Chondrocyte (in vitro differentiated cells): ENCODE measurements around the gene SMIM33. TPM values are rescaled to one million over a fixed set of nuclear protein-coding genes. Genes with fewer than 3 reads are reported as not detected.

Experiments used
- DNase-seq: peaks from one replicate; pipeline ENCODE4 v3.0.0; 2021; ENCODE audit warnings: mixed read lengths, low spot score
- H3K27ac Mint-ChIP-seq: one replicate; pipeline ENCODE4 v1.8.0; 2021; ENCODE audit warnings: mild to moderate bottlenecking, moderate library complexity, mixed read lengths; ENCODE audit not compliant: unreplicated experiment
- H3K27me3 Mint-ChIP-seq: 2 replicates; pipeline ENCODE4 v1.8.0; 2021; ENCODE audit warnings: low read depth, mixed read lengths
- H3K36me3 Mint-ChIP-seq: 2 replicates; pipeline ENCODE4 v1.8.0; 2021; ENCODE audit warnings: low read depth, mixed read lengths
- H3K4me1 Mint-ChIP-seq: 2 replicates; pipeline ENCODE4 v1.8.0; 2021; ENCODE audit warnings: low read depth, mild to moderate bottlenecking, mixed read lengths
- H3K4me3 Mint-ChIP-seq: one replicate; pipeline ENCODE4 v1.8.0; 2021; ENCODE audit warnings: mild to moderate bottlenecking, moderate library complexity, mixed read lengths; ENCODE audit not compliant: unreplicated experiment
- H3K9me3 Mint-ChIP-seq: 2 replicates; pipeline ENCODE4 v1.8.0; 2021; ENCODE audit warnings: low read depth, mixed read lengths
- CTCF ChIP-seq: fragments of 200-600 bp; sonication (generic); IDR thresholded peaks from 2 replicates; pipeline ENCODE4 v1.5.0; 2021; ENCODE audit warnings: antibody characterized with exemption, mild to moderate bottlenecking, moderate library complexity
- total RNA-seq: library from RNA; stranded (reverse); gene quantifications from 3 replicates; pipeline ENCODE4 v1.2.1, GENCODE V29; 2021

SMIM33 gene
- total RNA-seq, 1 donor from 2014 or later: not detected

- H3K9me3 Mint-ChIP-seq: no peaks in the 10 kb centered on the region
- H3K36me3 Mint-ChIP-seq: no peaks in the 10 kb centered on the region
- no peak overlapping the region for H3K4me3 Mint-ChIP-seq
- peak; percentile 35 for DNase-seq
- TF ChIP-seq CTCF: no peak
- H3K27ac Mint-ChIP-seq: no peak overlapping the region
- H3K4me1 Mint-ChIP-seq: peaks cover 6% of the 10 kb centered on the region
- H3K27me3 Mint-ChIP-seq: no peaks in the 10 kb centered on the region
Observed at GRCh38 chr5:139451878-139452660, 18.7 kb upstream of the SMIM33 start.

- Mint-ChIP-seq H3K27ac (no peak overlapping the region), H3K36me3 (no peaks in the 10 kb centered on the region), H3K9me3 (no peaks in the 10 kb centered on the region), H3K4me1 (peaks cover 3% of the 10 kb centered on the region), H3K4me3 (no peak overlapping the region), H3K27me3 (no peaks in the 10 kb centered on the region)
- no peak for TF ChIP-seq CTCF
- DNase-seq: peak; percentile 32
Observed at GRCh38 chr5:139453683-139454567, 16.9 kb upstream of the SMIM33 start.

- H3K9me3 Mint-ChIP-seq: no peaks in the 10 kb centered on the region
- no peak overlapping the region for H3K4me3 Mint-ChIP-seq
- H3K27me3 Mint-ChIP-seq: no peaks in the 10 kb centered on the region
- peak; percentile 58 for DNase-seq
- H3K36me3 Mint-ChIP-seq: no peaks in the 10 kb centered on the region
- peaks cover 11% of the 10 kb centered on the region for H3K4me1 Mint-ChIP-seq
- no peak overlapping the region for H3K27ac Mint-ChIP-seq
- TF ChIP-seq CTCF: no peak
Observed at GRCh38 chr5:139454568-139455290, 16.1 kb upstream of the SMIM33 start.

GRCh38 chr5:139456776-139457175 is 14.0 kb upstream of the SMIM33 start:
- Mint-ChIP-seq H3K9me3 (no peaks in the 10 kb centered on the region), H3K27me3 (no peaks in the 10 kb centered on the region), H3K4me3 (no peak overlapping the region), H3K36me3 (no peaks in the 10 kb centered on the region), H3K4me1 (peaks cover 32% of the 10 kb centered on the region), H3K27ac (no peak overlapping the region)
- no peak for TF ChIP-seq CTCF
- peak; percentile 56 for DNase-seq

DNA sequence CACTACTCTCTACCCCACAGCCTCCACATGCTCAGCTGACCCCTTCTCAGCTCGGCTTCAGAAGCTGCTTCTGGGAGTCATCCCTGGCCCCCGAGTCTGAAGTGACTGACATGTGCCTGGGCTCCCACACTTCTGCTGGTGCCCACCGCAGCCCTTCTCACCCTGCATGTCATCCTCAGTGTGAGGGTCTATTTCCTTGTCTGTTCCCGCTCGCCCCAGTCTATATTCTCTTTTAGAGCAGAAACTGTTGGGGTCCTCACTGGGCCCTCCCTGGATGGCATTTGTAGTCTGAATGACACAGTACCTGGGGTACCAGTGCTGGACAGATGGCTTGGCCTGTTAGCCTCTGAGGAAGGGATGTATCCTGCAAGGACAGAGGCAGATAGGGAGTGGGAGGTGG is 13.6 kb upstream of the SMIM33 start:
- H3K9me3 Mint-ChIP-seq: no peaks in the 10 kb centered on the region
- H3K36me3 Mint-ChIP-seq: no peaks in the 10 kb centered on the region
- DNase-seq: peak; percentile 66
- H3K4me1 Mint-ChIP-seq: peaks cover 37% of the 10 kb centered on the region
- no peak overlapping the region for H3K27ac Mint-ChIP-seq
- H3K27me3 Mint-ChIP-seq: no peaks in the 10 kb centered on the region
- no peak overlapping the region for H3K4me3 Mint-ChIP-seq
- no peak for TF ChIP-seq CTCF
